ENCODE measurements around the gene MSH5. TPM values are rescaled to one million over a fixed set of nuclear protein-coding genes. Genes with fewer than 3 reads are reported as not detected.

MSH5 gene
- total RNA-seq, 1 experiment from 2014 or later = 90.4 TPM

GRCh38 chr6:31785475-31785874 is 45.7 kb downstream of the MSH5 start:
- peaks cover 26% of the 10 kb centered on the region for H3K79me2 ChIP-seq (ENCODE audit: insufficient read depth, low read length)
- no peak overlapping the region for H3K27ac ChIP-seq (ENCODE audit: low read depth, low read length)
- no peak overlapping the region for H2AFZ ChIP-seq (ENCODE audit: low read depth, low read length, poor library complexity, severe bottlenecking)
- no TSS peak for BruUV-seq (replicated peaks)
- H3K9me3 ChIP-seq (ENCODE audit: control insufficient read depth in 1 of 2, insufficient read depth in 1 of 2, low read depth in 1 of 2, low read length in 2 of 2) = no peaks in the 10 kb centered on the region
- H3K9ac ChIP-seq (ENCODE audit: low read length) = no peak overlapping the region
- ChIA-PET CTCF (no interaction called here), RAD21 (ENCODE audit: low non-redundant PET in 1 of 2, low total read pairs in 2 of 2, uncharacterized antibody in 2 of 2, unreplicated experiment in 2 of 2) (no interaction called here), POLR2A (interaction anchor here (0.8 to 1.2 kb wide), 4 partner anchors 8 to 56 kb away, joined by 3 to 5 read pairs (median 4); partner anchors contain the start of genes HSPA1B and VWA7)
- no peak for ATAC-seq
- no peak for DNase-seq (ENCODE audit: low read depth, low spot score)
- 0 out of 2 replicates have a peak, but pooled peaks cover 5% of the 10 kb centered on the region for H4K20me1 ChIP-seq (ENCODE audit: insufficient read depth)
- no peaks in the 10 kb centered on the region for H3K4me1 ChIP-seq (ENCODE audit: control insufficient read depth in 1 of 2, insufficient read depth in 2 of 2, low read length in 2 of 2)
- no peaks in the 10 kb centered on the region for H3K27me3 ChIP-seq (ENCODE audit: insufficient read depth, low read length)
- H3K4me3 ChIP-seq (replicated peaks in 1 of 2; ENCODE audit: low read depth in 1 of 2, low read length in 2 of 2) = no peak overlapping the region
- TF ChIP-seq ZNF274 (IDR thresholded peaks at IDR 0.05; ENCODE audit: low read depth, low read length) (no peak), RAD21 (IDR thresholded peaks at IDR 0.05; ENCODE audit: low read depth) (no peak), FOSL1 (IDR thresholded peaks at IDR 0.05; ENCODE audit: low read depth) (no peak), EGR1 (IDR thresholded peaks at IDR 0.05; ENCODE audit: low read depth) (no peak), JUND (IDR thresholded peaks at IDR 0.05) (no peak), SIN3A (IDR thresholded peaks at IDR 0.05; ENCODE audit: low read depth) (no peak), EZH2 (IDR thresholded peaks at IDR 0.05) (no peak), YY1 (IDR thresholded peaks at IDR 0.05; ENCODE audit: extremely low read depth, insufficient replicate concordance, low read depth, low read length) (no peak)
- intact Hi-C loops (cut with micrococcal nuclease) = no loop called here
- peaks cover 45 to 50% of the 10 kb centered on the region in 2 experiments for H3K36me3 ChIP-seq (ENCODE audit: control insufficient read depth in 1 of 2, insufficient read depth in 2 of 2, low read length in 2 of 2)
- H3K4me2 ChIP-seq (ENCODE audit: low read length) = no peak overlapping the region
- H3K9me2 ChIP-seq (ENCODE audit: insufficient read depth) = no peaks in the 10 kb centered on the region

- peak overlapping the region; percentile 98; the same call in 1 of the 2 replicates for H3K27ac ChIP-seq (ENCODE audit: low read depth, low read length)
- TF ChIP-seq REST (IDR thresholded peaks at IDR 0.05; ENCODE audit: low read depth) (no peak), EZH2phosphoT487 (IDR thresholded peaks at IDR 0.05; ENCODE audit: borderline replicate concordance) (no peak), TCF7L2 (IDR thresholded peaks at IDR 0.05; ENCODE audit: borderline replicate concordance, extremely low read depth, insufficient read depth, insufficient read length) (no peak), YY1 (IDR thresholded peaks at IDR 0.05; ENCODE audit: extremely low read depth, insufficient replicate concordance, low read depth, low read length) (no peak), CTCF (IDR thresholded peaks at IDR 0.05 in 2 of 3, conservative IDR thresholded peaks at IDR 0.05 in 1 of 3; ENCODE audit: borderline replicate concordance in 1 of 3, insufficient read depth in 1 of 3, low read depth in 2 of 3, low read length in 2 of 3) (peak; percentile 37 to 71 (median 56); a peak in 5 of 6 replicates), RAD21 (IDR thresholded peaks at IDR 0.05; ENCODE audit: low read depth) (peak; percentile 27; the same call in 1 of the 2 replicates)
These were observed 51.7 kb downstream of the MSH5 start for GRCh38 chr6:31791324-31792089.

More at GRCh38 chr6:31791324-31792089, 51.7 kb downstream of the MSH5 start:
- no peaks in the 10 kb centered on the region for H3K9me3 ChIP-seq (ENCODE audit: control insufficient read depth in 1 of 2, insufficient read depth in 1 of 2, low read depth in 1 of 2, low read length in 2 of 2)
- ChIA-PET CTCF (interaction anchor here (0.5 to 1.8 kb wide), 11 partner anchors 15 to 138 kb away, joined by 3 to 9 read pairs (median 3); partner anchors contain the start of genes LSM2 and LY6G6D), POLR2A (interaction anchor here (0.9 to 2.1 kb wide), 3 partner anchors 36 to 48 kb away, joined by 3 to 6 read pairs (median 6); partner anchors contain the start of gene HSPA1B), RAD21 (ENCODE audit: low non-redundant PET in 1 of 2, low total read pairs in 2 of 2, uncharacterized antibody in 2 of 2, unreplicated experiment in 2 of 2) (interaction anchor here in 1 of 2 experiments (0.7 kb wide), 1 partner anchor 18 kb away, joined by 3 read pairs; no protein-coding TSS in a partner anchor)
- H3K9me2 ChIP-seq (ENCODE audit: insufficient read depth) = no peaks in the 10 kb centered on the region
- 0 out of 2 replicates have a peak, but pooled peaks cover 5% of the 10 kb centered on the region for H4K20me1 ChIP-seq (ENCODE audit: insufficient read depth)
- peaks cover 20 to 24% of the 10 kb centered on the region in 2 experiments; a peak in 3 of 4 replicates for H3K36me3 ChIP-seq (ENCODE audit: control insufficient read depth in 1 of 2, insufficient read depth in 2 of 2, low read length in 2 of 2)
- intact Hi-C loops (cut with micrococcal nuclease) = no loop called here
- H3K4me1 ChIP-seq (ENCODE audit: control insufficient read depth in 1 of 2, insufficient read depth in 2 of 2, low read length in 2 of 2) = peaks cover 23 to 40% of the 10 kb centered on the region in 2 experiments
- H3K4me2 ChIP-seq (ENCODE audit: low read length) = peak overlapping the region; percentile 99
- no peaks in the 10 kb centered on the region for H3K27me3 ChIP-seq (ENCODE audit: insufficient read depth, low read length)
- no peak overlapping the region for H2AFZ ChIP-seq (ENCODE audit: low read depth, low read length, poor library complexity, severe bottlenecking)
- H3K9ac ChIP-seq (ENCODE audit: low read length) = no peak overlapping the region
- BruUV-seq (replicated peaks) = no TSS peak
- no peak for DNase-seq (ENCODE audit: low read depth, low spot score)
- ATAC-seq = no peak; the same call in 1 of the 2 replicates
- peaks cover 69% of the 10 kb centered on the region for H3K79me2 ChIP-seq (ENCODE audit: insufficient read depth, low read length)
- peak overlapping the region in 1 of 2 experiments; percentile 93; a peak in 1 of 4 replicates for H3K4me3 ChIP-seq (replicated peaks in 1 of 2; ENCODE audit: low read depth in 1 of 2, low read length in 2 of 2)

All from HCT116 (cell line).